NOMO-1 treated with DMSO at 0.1 percent for 48 hours (cell line): ENCODE measurements around the gene EFHB.
"Not testable (repeated sequence)": the region's sequence is repeated elsewhere in the genome, so short reads cannot be mapped to it uniquely, and the experiment has no call there.

Experiments used
- DNase-seq: peaks from one replicate; lab custom pipeline; 2025; ENCODE audit not compliant: unreplicated experiment; lab: John Stamatoyannopoulos, UW

The EFHB gene, protein sequence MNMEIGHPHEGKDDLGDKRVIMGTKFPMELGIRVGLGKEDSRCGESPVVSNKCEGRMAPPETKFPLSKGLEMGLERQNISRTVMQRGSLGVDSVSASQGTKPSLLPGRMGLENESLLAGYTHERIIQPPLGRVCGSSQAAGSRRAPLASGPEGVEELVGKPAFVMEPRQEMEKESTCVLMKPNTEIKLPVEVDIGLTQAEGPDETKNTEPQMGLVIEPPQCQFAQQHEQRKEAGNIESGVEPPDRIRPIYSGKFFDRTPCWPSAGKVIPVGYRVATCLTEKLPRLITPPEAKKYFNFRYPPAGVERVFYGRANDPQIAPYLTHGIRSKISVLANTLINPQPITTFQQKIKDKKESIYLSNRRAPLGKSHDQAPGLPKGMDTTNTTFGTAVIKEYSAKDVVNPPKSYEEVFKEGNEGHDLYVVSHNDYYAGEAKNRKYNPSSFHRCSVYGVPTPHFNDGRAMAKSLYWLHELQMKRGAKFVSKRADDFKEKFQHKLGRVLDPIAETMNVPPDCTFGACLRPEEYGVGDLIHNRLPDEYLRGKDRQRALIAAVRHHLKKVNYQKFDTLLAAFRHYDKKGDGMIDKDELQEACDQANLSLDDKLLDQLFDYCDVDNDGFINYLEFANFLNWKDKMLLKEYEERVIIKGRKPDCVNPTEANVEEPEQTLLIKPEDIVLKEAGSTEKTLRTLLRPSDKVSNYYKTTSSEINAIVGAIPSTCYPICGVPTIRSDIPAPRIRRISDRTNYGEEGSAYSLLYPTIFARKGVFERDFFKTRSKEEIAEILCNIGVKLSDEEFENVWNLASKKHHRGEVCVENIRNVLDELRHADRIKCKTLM

DNA sequence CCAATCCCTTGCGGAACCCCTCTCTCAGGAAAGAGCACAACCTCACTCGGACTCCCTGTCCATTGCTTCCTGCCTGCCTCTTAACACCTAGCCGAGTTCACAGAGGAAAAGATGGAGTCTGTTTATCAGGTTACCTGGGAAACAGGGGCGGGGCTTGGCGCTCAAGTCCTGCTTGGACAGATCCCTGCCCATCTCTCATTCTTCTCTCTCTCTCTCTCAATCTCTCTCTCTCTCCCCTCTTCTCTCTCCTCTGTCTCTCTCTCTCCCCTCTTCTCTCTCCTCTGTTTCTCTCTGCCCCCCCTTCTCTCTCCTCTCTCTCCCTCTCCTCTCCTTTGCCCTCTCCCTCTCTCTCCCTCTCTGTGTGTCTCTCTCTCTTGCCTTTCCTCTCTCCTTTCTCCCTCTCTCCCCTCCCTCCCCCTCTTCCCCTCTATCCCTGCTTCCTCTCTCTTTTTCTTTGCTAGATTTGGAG lies at the start of gene EFHB:
EFHB (minus strand) TSS at position 120 of the 469 bp plus-strand sequence. CDS start 199 bp downstream, outside the sequence.
- DNase-seq = no peak

DNA sequence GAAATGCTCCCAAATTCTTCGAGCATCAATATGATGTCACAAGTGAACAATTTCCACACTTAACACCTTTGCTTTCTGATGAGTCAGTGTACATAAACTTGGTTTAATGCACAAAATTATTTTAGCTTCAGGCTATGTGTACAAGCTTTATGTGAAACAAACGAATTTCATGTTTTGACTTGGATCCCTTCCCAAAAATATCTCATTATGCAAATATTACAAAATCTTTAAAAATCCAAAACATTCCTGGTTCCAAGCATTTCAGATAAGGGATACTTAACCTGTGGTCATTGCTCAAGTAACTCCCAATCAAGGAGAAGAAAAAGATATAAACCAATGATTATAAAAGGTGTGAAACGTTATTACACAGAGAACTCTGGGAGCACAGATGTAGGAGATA lies 38.0 kb upstream of the EFHB start:
- no peak for DNase-seq

DNA sequence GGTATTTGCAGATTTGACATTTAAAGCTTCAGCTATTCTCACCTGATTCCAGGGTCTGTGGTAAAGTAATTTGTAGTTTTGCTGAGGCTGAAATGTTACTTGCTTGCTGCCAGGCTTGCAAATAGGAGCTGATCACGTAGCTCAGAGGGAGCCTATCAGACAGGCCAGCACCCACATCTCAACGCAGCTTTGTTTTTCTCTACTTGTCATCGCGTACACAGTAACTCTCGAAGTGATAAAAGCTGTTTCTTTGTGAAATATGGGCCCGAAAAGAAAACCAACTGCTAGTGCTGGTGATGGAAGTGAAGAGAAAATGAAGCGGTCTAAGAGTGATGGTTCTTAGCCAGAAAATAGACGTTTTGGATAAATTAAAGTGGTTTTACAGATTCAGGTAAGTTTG lies 36.3 kb upstream of the EFHB start:
- DNase-seq = no peak

DNA sequence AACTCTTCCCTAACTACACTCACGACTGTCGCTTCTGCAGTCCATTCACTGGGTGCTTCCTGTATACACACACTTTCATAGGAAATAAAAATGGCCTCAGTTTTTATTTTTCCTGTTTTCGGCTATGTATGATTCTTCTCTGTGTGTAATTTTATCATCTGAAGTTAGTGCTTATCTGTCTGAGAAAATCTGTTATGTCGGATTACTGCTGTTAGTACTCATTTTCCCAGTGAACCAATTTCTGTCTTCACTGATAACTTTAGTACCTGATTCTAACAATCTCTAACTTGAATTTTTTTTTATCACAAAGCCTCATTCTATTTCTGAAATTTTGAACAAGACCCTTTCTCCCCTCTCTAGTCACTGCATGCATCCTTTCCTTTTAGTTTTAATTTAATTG lies 33.8 kb upstream of the EFHB start:
- no peak for DNase-seq

DNA sequence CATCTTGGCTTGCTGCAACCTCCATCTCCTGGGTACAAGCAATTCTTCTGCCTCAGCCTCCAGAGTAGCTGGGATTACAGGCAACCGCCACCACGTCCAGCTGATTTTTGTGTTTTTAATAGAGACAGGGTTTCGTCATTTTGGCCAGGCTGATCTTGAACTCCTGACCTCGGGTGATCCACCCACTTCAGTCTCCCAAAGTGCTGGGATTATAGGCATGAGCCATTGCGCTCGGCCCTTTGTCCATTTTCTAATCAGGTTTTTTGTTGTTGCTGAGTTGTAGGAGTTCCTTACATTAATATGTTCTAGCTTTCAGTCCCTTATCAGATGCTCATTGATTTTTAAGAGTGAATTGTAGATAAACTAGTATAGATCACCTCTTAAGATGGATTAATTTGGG lies 33.2 kb upstream of the EFHB start:
- DNase-seq = no peak

DNA sequence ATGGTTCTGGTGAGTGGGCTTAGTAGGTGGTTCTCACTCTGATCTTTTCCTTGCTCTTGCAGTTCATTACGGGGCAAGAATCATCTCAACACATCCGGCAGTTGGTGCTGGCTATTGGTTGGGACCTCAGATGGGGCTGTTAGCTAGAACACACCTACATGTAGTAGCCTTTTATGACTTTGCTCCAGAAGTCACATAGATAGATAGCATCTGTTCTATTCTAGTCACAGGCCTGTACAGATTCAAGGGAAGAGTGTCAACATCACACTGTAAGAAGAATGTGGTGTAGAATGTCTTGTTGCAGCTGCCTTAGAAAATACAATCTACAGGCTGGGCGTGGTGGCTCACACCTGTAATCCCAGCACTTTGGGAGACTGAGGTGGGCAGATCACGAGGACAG lies 27.9 kb upstream of the EFHB start:
- no peak for DNase-seq

DNA sequence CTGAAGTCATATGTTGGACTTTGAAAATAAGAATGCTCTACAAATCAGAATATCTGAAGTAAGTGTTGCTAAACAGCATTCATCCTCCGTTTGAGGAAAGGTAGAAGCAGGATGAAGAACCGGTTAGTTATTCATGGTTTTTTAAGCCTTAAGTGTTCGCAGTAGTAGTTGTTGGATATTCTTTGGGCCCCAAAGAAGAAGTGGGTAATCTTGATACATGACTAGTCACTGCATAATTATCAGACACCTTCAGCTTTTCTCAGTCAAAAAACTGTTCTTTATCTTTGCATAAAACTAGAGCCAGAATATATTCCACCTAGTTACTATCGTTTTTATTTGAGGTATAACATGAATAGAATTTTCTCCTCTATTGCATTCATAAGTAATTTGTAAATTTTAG lies 26.7 kb upstream of the EFHB start:
- no peak for DNase-seq

DNA sequence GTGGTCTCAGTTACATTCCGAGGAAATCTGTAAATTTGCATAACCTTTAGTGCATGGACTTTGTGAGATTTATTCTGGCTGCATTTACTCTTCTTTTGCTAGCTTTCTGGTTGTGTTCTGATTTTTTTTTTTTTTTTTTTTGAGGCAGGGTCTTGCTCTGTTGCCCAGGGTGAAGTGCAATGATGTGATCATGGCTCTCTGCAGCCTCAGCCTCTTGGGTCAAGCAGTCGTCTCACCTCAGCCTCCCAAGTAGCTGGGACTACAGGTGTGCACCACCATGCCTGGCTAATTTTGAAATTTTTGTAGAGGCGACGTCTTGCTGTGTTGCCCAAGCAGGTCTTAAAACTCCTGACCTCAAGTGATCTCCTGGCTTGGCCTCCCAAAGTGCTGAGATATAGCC lies 25.5 kb upstream of the EFHB start:
- DNase-seq = no peak

DNA sequence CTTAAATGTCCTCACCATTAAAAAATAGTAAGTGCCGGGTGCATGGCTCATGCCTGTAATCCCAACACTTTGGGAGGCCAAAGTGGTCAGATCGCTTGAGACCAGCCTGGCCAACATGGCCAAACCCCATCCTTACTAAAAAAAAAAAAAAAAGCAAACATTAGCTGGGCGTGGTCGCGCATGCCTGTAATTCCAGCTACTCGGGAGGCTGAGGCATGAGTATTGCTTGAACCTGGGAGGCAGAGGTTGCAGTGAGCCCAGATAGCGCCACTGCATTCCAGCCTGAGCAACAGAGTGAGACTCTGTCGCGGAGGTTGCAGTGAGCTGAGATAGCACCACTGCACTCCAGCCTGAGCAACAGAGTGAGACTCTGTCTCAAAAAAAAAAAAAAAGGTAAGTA lies 23.3 kb upstream of the EFHB start:
- DNase-seq = not testable (repeated sequence)

DNA sequence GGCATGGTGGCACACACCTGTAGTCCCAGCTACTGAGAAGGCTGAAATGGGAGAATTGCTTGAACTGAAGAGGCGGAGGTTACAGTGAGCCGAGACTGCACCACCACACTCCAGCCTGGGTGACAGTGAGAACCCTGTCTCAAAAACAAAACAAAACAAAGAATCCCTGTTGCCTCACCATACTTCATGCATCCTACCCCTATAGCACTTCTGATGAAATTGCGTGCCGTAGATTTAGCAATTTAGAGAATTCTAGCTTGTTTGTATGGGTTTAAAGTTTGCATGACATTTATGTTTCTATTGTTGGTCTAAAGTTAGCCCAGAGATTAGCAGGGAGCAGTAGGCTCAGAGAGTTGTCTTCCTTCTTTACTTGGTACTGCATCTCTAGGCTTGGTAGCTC lies 20.7 kb upstream of the EFHB start:
- no peak for DNase-seq

DNA sequence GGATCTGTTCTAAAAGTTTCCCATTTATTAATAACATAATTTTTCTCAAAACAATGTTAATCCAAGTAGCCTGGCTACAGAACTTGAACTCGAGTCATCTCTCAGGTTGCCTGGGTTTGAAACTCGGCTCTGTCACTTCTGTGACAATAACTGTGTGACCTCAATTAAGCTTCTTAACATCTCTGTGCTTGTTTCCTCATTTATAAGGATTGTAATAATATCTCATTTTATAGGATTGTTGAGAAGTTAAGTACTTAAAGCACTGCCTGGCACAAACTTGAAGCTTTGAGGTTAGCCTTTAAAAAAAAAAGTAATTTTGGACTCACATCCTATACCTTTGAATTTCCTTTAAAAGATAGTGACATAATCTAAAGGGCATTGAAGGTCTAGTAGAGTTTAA lies 16.3 kb upstream of the EFHB start:
- DNase-seq = no peak

DNA sequence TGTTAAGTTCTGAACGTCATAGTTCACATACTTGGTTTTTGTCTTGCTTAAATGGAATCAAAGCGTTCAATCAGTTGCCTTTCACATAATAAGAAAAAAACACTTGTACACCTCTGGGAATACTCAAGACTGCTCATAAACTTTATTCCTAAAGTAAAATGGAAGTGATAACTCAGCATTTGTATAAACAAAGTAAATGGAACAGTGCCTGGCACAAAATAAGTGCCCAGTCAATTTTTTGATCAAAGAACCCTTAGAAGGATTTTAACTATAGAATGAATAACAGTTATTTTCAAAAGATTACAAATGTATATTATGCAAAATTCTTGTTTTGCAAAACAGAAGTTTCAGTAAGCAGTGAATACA lies 14.2 kb upstream of the EFHB start:
- no peak for DNase-seq

DNA sequence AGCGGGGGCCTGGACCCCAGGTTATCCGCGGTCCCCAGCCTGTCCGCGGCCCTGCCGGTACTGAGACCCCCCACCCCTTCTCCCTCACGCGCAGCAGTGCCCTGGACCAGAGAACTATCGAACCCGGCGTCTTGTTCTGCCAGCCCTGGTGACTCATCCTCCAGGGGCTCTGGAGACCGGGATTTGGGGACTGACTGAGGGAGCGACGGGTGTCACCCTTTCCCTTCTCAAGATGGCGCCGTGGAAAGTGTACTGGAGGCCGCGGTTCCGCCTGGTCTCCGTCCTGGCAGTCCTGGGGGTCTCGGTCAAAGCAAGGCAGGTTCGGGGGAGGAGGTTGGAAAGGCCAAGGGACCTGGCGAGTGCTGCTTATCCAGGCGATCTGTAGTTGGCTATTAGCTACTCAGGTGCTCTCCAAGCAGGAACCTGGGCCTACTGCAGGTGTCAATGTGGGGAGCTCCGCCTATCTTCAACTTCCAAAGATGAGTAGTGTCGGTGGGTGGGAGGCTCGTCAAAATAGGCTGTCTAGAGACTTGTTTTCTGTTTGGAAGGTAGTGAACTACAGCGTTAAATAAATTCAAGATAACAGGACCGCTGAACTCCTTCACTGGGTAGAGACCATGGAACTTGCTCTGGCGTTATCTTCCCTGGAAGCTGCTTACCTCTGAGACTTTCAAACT lies 13.7 kb upstream of the EFHB start:
- peak; percentile 22 for DNase-seq

DNA sequence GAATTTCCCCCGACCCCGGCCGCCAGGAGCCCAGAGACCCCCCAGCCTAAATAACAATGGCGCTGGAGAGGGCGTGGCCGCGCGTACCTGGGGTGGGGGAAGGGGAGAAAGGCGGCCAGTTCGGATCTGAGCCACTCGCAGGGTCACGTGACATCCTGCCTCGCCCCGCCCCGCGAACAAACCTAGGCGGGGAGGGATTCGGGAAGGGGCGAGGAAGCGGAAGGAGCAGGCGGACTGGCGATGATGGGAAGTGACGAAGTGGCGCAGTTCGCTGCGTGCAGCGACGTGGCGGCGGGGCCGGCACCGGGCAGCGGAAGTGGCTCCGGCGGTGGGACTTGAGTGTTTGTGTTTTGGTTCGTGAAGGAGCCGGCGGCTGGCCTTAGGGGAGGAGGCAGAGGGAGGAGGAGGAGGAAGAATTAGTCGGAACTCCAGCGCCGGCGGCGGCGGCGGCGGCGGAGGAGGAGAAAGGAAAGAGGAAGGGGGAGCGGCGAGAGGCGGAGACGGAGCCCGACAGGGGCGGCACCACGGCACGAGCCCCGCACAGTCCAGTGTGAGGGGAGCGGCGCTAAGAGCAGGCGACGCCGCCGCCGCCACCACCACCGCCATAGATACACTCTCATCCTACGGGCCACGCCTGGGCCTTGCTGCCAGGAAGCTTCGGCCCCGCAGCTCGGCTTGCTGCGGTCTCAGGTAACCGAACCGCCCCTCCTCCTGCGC lies 13.0 kb upstream of the EFHB start, which contains the start of gene RAB5A:
RAB5A (plus strand) TSS at position 266 of the 717 bp plus-strand sequence. CDS start 3,802 bp downstream, outside the sequence.
- peak; percentile 99 for DNase-seq

DNA sequence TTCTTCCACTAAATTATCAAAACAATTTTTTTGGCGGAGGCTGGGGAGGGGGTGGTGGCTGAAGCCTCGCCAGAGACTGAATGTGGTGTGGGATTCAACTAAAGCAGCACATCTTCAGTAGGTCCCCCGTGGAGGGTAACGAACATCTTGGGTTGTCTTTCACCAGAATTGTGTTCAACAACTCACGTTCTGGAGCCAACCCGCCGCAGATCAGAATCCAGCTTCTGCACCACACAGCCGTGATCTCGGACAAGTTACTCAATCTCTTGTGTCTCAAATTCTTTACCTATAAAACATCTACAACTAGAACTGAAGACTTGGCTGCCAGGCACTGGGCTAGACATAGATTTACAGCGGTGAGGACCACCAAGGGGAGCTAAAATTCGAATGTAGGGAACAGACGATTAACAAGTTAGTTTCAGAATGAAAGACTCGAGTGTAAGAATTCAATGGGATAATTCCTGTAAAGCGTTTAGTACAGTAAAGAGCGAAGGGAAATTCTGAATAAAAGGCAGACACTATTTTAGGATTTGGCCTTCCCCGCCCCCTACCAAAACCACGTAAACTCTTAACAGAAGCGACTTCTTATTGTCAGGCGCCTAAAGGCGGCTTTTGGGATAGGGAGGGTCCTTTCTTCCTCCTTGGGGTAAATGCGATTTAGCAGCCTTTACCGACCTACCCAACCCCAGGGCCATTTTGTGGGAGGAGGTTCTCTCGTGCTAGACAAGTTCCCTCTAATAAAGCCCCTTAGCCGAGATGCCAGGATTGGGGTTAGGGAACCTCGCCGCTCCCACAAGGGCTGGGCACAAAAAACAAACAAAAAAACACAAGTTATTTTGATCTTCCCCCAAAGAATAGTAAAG lies 12.2 kb upstream of the EFHB start:
- peak; percentile 76 for DNase-seq

DNA sequence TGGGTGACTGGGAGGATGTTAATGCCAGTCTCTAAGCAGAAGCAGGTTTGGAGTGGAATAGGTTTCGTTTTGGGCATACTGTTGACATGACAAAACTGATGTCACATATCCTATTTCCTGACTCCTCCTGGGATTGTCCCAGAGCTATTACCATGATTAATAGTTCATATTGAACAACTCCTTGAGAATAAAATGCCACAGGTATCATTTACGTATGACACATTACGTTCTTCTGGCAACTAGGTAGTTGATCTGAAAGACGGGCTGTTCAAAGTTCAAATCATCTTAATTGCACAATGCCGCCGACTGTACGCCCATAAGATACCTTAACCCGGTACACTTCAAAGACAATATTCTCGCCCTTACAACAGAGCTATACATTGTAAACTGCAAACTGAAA lies 11.5 kb upstream of the EFHB start:
- peak; percentile 53 for DNase-seq

DNA sequence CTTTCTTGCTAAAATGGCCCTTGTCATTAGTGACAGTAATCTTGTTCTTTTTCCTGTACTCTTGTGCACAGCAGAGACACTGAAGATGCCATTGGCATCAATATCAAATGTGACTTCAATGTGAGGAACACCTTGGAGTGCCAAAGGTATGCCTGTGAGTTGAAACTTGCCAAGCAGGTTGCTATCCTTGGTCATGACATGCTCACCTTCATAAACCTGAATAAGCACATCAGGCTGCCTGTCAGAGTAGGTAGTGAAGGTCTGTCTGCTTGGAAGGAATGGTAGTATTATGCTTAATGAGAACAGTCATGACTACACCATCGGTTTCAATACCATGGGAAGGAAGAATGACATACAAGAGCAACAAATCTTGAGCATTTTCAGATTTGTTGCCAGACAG lies 6.6 kb upstream of the EFHB start:
- DNase-seq = no peak

DNA sequence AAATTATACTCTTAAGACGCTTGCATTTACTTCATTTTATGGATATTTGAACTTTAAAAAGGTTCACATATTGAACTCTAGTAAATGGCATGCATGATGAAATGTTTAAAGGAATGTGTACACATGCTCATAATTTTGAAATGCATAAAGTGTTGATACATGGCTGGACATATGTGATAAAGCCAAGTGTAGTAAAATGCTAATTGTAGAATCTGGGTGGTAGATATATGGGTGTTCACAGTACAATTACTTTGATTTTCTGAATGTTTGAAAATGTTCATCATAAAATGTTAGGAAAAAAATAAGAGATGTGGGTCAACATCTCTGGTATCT lies 4.2 kb upstream of the EFHB start:
- no peak for DNase-seq

DNA sequence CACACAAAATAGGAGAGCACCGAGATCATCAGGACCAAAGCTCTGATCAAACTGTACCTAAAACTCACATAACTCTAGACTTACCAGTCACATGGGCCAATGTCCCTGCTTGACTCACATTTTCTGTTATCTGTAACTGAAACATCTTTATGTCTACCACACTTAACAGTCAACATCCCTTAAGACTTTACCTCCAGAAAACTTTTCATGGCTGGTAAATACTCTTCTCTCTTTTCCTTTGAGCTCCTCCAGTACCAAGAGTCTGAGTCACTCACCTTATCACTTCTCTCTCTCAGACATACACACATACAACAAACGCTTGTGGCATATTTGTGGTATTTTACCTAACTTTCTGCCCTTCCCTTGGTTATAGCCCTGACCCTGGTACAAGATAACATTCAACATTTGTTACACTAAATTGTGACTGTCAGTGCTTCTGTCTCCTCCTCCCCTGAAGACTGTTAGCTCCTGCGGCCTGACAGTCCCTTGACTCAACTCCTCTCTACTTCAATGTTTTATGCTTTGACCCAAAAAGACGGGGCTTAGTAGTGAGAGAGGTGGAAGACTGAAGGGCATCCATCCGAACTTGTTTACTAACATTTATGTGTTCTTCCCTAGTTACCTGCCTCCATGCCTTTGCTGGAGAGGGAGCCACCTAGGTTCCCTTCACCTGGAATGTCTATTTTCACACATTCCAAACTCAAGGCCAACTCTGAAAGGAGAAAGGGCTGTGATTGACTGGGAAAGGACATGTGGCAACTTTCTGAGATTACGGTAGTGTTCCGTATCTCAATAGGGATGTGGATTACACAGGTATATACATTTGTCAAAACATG lies 3.7 kb upstream of the EFHB start:
- no peak for DNase-seq
